RPMI8226 (cell line): ENCODE measurements around the gene CRYBG1.
A peak's percentile ranks its signal among the peaks of the same experiment; 100 is the strongest.

Source experiments
- DNase-seq: peaks from one replicate; pipeline ENCODE4 v3.0.0-alpha.2; 2015

The CRYBG1 gene

DNA sequence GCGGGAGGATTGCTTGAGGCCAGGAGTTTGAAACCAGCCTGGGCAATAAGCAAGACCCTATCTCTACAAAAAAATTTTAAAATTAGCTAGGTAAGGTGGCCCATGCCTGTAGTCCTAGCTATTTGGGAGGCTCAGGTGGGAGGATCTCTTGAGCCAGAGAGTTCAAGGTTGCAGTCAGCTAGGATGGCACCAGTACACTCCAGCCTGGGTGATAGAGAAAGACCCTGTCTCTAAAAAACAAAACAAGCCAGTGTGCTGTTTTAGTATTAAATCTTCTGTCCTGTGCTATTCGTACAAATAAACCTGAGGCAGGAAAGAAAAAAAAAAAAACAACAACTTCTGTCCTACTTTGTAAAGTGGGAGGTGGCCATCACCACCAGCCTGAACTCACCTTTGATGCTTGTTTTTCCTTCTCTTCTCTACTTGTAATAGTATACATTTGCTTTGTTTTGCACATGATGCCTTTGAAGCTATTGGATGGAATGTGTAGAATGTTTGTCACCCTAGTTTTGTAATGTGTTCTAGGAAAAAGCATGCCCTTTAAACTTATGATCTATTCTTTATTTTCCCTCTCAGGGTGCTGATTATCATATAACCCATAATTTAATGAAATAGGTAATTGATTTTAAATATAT, 102.5 kb downstream of the CRYBG1 start:
- no peak for DNase-seq

DNA sequence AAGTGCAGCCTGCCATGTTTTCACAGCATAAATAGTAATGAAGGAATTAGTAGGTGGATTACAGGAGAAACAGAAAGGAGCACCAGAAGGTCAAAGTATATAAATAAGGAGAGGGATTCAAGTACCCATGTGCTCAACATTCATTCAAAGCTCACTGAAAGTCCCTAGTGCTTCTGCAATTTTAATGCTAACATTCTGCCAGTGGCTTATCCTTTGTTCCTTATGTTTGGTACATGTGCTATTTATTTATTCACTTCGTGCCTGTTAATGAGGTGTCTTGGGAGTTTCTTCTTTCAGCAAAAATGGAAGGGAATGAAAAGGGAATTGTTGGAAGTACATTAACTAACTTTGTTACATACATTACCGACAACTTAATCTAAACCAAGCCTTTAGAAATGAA, 105.7 kb downstream of the CRYBG1 start:
- DNase-seq, result no peak

DNA sequence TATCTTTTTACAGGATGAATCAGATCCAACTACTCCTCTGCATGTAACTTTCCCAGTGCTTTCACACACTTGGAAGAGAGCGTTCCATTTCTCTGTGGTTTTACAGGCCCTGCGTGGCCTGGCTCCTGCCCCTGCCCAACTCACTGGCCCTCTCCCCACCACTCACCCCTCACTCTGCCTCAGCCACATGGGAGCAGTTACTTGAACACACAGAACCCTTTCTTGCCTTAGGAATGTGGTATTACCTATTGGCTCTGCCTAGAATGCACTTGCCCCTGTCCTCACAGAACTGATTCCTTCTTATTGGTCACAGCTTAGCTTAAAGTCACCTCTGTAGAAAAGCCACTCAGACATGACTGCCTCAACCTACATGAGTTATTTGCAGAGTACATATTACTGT, 108.4 kb downstream of the CRYBG1 start:
- DNase-seq, result no peak

DNA sequence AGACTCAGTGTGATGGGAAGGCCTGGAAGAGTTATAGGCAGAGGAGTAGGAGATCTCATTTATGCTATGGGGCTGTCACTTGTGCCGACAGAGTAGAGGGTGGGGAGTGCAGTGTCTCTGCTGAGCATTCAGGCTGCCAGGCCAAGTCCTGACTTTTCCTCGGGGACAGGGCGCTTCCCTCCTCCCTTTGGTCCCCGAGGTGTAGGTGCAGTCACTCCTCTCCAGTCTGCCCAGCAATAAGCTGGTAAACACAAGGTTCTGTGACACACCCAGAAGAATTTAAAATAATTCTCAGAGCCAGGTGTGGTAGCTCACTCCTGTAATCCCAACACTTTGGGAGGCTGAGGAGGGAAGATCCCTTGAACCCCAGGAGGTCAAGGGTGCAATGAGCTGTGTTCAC, 109.4 kb downstream of the CRYBG1 start:
- no peak for DNase-seq

DNA sequence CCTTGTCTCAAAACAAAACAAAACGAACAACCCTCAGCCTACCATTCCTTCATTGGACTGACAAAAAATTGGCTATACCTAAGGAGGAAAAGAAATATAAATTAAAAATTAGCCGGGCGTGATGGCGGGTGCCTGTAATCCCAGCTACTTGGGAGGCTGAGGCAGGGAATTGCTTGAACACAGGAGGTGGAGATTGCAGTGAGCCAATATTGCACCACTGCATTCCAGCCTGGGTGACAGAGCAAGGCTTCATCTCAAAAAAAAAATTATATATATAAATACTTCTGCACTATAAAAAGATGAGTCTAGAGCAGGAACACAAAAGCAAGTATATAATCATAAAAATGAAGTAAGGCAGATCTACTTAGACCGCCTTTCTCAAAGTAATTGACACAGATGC, 109.8 kb downstream of the CRYBG1 start:
- DNase-seq, result no peak

DNA sequence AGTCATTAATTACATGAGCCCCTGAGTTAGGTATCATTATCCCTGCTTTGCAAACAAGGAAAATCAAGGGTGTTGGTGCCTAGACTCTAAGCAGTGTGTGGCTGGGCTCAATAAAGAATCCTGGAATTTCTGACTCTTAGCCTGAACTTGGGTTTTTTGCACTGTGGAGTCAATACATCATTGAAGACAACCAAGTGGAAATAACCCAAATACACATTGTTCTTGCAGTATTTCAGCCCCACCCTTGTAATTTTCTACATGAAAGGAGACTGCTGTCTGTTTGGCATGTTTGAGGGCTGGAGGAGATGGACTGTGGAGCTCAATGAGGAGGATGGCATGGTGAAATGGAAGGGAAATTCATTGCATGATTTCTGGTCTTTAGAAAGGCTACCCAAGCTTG, 110.3 kb downstream of the CRYBG1 start:
- DNase-seq, result no peak

GRCh38 chr6:106473812-106474211, 113.3 kb downstream of the CRYBG1 start:
- DNase-seq, result no peak

DNA sequence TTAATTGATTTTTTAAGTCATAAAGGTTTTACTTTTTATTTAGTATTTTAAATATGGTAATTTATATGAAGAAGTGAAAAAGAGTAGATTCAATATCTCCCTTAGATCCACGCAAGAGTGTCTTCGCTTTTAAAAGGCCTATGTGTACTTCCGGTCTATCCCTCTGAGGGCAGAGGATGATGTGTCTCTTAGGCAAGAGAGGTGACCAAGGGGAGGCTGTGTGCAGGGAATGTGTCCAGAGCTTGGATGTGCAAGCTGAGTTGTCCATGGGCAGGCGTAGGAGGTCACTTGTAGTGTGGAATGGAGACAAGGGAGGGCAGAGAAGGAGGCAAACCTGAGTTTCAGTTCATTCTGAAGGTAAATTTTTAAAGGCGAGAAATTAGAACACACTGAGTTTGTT, 113.9 kb downstream of the CRYBG1 start:
- no peak for DNase-seq

DNA sequence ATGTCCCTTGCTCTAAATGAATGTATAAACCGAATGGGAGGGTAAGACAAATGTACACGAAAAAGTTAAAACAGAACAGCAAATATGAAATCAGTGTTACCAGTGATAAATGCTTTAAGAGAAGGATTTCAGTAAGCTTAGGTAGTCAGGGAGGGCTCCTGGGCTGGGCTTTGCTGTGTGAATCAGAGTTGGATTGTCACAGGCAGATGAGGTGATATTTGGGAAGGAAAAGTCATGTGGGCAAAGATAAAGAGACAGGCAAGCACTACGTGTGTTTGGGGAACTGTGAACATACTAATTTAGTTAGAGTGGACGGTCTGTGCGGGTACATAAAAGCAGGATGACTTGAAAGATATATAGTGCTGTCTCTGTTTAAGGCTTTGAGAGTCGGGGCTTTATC, 114.8 kb downstream of the CRYBG1 start:
- DNase-seq, result no peak

GRCh38 chr6:106476331-106477105, 116.0 kb downstream of the CRYBG1 start:
- DNase-seq, result no peak

DNA sequence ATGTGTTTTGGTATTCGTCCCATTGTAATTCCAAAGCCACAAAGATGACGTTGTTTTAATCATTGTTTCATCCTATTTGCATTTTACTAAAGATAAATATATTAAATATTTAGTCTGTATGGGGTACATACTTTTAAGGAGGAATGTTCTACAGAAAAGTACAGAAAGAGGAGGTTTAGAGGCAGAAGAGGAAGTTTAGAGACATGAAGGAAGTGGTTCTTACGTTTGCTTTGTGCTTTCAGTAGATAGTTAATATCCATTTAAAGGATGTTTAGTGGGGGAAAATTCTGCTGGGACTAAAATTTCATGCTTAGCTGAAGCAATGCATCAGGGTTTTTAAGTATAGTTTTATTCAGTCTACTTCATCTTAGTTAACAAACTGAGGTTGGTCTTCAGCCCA, 116.6 kb downstream of the CRYBG1 start:
- DNase-seq, result no peak

DNA sequence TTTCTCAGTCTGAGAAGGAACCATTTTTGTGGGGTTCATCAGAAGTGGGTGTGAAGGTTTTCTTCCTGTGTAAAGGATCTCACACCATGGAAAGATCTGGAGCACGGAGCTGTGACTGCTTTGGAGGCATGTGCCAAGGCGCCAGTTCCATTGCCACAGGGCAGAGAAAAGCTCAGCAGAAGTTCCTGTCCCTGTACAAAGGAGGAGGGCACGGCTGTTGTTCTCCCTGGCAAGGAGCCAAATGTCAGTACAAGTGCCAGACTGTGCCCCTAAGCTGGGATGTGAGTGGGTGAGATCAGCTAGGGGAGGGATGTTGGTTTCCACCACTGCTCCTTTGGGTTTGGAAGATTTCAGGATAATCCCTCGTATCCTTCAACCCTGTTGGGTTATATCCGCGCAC, 117.3 kb downstream of the CRYBG1 start:
- peak; percentile 9 for DNase-seq

DNA sequence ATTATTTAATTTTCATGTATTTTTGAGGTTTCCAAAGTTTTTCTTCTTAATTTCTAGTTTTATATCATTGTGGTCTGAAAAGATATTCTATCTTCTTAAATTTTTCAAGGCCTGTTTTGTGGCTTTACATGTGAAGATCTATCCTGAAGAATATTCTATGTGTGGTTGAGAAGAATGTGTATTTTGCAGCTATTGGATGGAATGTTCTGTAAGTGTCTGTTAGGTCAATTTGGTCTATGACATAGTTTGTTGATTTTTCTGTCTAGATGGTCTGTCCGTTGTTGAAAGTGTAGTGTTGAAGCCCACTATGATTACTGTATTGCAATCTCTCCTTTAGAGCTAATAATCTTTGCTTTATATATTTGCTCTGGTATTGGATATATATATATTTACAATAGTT, 125.7 kb downstream of the CRYBG1 start:
- no peak for DNase-seq

GRCh38 chr6:106488494-106489370, 128.2 kb downstream of the CRYBG1 start:
- DNase-seq, result no peak

DNA sequence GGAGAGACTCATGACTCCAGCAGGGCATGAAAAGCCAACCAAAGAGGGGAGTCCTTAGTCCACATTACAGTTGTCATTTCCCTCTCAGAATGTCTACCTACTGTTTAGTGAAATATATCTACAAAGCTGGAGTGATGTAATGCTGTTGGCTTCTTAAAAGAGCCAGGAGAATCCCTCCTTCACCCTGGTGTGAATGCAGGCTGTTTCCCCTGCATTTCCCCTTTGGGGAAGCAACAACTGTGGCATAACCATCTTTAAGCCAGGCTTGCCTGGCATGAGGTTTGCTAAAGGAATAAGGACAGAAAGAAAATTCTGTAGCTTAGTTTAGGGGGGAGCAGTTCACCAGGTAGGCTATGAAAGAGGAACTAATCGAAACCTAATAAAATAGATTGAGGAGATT, 129.5 kb downstream of the CRYBG1 start:
- DNase-seq, result no peak

- DNase-seq, result no peak
Observed at GRCh38 chr6:106490436-106490835, 129.9 kb downstream of the CRYBG1 start.

DNA sequence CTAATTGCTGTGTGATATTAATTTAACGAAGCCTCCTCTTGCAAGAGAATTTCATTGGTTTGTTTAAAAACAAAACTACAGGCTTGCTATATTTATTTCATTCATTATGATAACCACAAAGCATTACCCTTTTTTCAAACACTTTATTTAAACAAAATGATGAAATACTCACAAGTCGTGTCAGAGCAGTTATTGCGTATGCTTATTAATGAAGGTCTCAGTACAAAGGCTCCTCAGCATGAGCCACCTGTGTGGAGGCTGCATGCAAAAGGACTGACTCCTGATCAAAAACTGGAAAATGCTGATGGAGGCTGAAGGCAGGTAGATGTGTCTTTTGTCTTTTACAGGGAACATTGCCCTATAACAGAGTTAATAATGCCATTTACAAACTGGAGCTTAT, 130.5 kb downstream of the CRYBG1 start:
- no peak for DNase-seq

GRCh38 chr6:106495014-106495413, 134.5 kb downstream of the CRYBG1 start:
- DNase-seq, result no peak

DNA sequence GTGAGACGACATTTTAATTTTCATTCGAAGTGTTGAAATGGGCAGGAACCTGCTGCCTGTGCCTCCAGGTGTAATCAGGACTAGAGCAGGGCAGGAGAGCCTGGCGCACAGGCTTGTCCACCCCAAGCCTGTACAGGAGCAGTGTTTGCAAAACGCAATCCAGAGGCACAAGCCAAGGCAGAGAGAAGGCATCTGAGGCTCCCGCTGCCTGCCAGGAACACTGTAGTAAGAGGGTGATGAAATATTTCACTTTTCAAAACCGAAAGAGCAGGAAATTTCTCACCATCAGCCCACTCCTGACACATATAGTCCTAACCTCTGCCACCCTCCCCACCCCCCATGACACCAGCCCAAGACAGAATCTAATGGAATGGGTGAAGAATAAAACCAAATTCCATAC, 136.3 kb downstream of the CRYBG1 start:
- no peak for DNase-seq

DNA sequence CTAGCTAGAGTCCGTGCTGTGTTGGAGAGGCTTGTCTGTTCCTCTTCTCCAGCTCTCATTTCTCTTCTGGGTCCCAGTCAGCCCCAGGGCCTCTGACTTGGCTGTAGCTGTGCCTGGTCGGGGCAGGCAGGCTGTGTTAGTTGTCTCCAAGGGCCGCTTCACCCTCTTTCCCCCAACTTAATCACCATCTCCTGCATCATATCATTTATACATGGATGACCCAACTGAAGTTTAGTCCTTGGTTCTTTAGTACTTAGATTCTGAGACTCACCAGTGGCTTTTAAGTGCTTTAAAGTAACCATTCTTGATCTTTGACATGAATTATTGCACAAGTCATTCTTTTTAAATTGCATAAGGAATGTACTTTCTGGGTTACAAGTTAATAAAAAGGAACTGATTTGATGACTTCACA, 141.4 kb downstream of the CRYBG1 start:
- DNase-seq, result no peak

DNA sequence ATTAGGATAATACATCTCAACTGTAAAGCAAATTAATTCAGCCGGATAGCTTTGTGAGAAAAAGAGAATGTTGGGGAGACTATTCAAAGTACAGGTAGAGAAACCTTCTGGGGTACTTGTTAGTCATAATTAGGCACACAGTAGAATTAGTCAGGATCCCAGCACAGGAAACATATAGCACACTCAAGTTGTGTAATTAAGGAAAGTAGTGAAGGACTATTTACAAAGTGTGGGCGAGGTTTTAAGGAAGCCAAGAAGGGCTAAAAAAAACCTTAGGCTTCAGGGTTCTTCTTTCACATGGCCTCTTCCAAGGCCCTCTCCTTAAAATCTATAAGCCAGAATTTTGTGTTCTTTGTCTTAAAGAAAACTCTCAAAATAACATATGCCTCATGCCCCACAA, 142.0 kb downstream of the CRYBG1 start:
- DNase-seq, result no peak

DNA sequence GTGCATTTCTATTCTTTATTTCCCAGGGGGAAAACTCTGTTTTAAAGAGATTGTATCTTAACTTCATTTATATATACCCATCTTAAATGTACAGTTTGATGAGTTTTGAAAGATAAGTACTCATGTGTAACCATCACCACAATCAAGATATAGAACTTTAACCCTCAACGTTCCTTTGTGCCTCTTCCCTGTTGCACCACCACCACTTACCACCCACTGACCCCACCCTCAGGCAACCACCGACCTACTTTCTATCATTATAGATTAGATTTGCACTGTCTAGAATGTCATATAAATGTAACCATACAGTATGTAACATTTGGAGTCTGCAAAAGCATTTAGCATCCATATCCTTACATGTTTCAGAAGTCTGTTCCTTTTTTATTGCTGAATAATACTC, 147.8 kb downstream of the CRYBG1 start:
- no peak for DNase-seq

- DNase-seq, result no peak
Observed at GRCh38 chr6:106508834-106509233, 148.3 kb downstream of the CRYBG1 start.
